MCF 10A (cell line): Measurements from ENCODE around the gene EFCAB9. TPM values are rescaled to one million over a fixed set of nuclear protein-coding genes. Genes with fewer than 3 reads are reported as not detected.

Experiments used
- BruUV-seq: library from RNA; stranded (reverse); fragments of 400-500 nt; replicated peaks from 2 replicates; lab custom pipeline; 2021; lab: Mats Ljungman, UMichigan
- CTCF ChIA-PET: fragments of 300-600 bp; sonication (Branson Sonifier 250); formaldehyde crosslinking; extraction: SDS; loops from one replicate; lab custom pipeline; 2021; ENCODE audit warnings: antibody characterized with exemption, inconsistent platforms; lab: Yijun Ruan, JAX
- POLR2A ChIA-PET: fragments of 300-600, 350-650 bp; sonication (Branson Sonifier 250); formaldehyde crosslinking; extraction: SDS; loops from one replicate; lab custom pipeline; 2020; ENCODE audit warnings: antibody characterized with exemption, inconsistent platforms; lab: Yijun Ruan, JAX
- DNase-seq: peaks from one replicate; pipeline ENCODE4 v3.0.0-alpha.2; 2018; ENCODE audit not compliant: unreplicated experiment
- H3K27ac Mint-ChIP-seq: one replicate; pipeline ENCODE4 v1.8.0; 2022; ENCODE audit warnings: mild to moderate bottlenecking, low read depth, mixed read lengths; ENCODE audit not compliant: unreplicated experiment
- H3K27me3 Mint-ChIP-seq: one replicate; pipeline ENCODE4 v1.8.0; 2022; ENCODE audit warnings: mixed read lengths; ENCODE audit not compliant: insufficient read depth, unreplicated experiment
- H3K36me3 Mint-ChIP-seq: one replicate; pipeline ENCODE4 v1.8.0; 2022; ENCODE audit warnings: mild to moderate bottlenecking, moderate library complexity, mixed read lengths; ENCODE audit not compliant: insufficient read depth, unreplicated experiment
- H3K4me1 Mint-ChIP-seq: one replicate; pipeline ENCODE4 v1.8.0; 2022; ENCODE audit warnings: mixed read lengths; ENCODE audit not compliant: insufficient read depth, unreplicated experiment
- H3K4me3 Mint-ChIP-seq: one replicate; pipeline ENCODE4 v1.8.0; 2022; ENCODE audit warnings: mild to moderate bottlenecking, moderate library complexity, mixed read lengths; ENCODE audit not compliant: unreplicated experiment
- H3K9me3 Mint-ChIP-seq: one replicate; pipeline ENCODE4 v1.8.0; 2022; ENCODE audit warnings: mixed read lengths; ENCODE audit not compliant: unreplicated experiment
- intact Hi-C: fragments of 100-400 bp; cut with micrococcal nuclease; formaldehyde crosslinking; loops from 2 replicates; pipeline ENCODE4 v1.14.1; 2022
- total RNA-seq: library from RNA; stranded (reverse); gene quantifications from 2 replicates; pipeline ENCODE4 v1.2.3, GENCODE V29; 2022
- TF ChIP-seq, protein P1 (sequence below): fragments of 200-600 bp; IDR thresholded peaks from one replicate; pipeline ENCODE4 v1.8.0; 2022; ENCODE audit warnings: antibody characterized with exemption, mild to moderate bottlenecking; ENCODE audit not compliant: unreplicated experiment

EFCAB9 gene
- total RNA-seq, 1 experiment from 2014 or later: not detected

DNA sequence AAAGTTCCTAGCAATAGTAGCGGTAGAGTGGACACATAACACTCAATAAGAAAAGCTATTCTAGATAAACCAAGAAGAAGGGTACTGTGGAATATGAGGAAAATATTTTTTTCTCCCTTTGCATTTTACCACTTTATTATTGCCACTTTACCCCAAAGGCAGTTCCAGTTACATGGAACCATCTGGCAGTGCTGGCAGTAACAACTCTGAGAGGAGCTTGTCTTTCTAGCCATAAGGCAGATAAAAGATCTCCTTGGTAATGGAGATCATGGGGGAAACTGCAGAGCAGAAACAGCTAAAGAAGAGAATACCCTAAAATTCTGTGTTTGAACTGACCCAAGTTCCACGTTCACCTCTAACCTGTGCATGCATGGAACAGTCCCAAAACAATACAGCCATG is 51.1 kb downstream of the EFCAB9 start:
- DNase-seq: no peak
- H3K36me3 Mint-ChIP-seq: peaks cover 14% of the 10 kb centered on the region
- no peaks in the 10 kb centered on the region for H3K27me3 Mint-ChIP-seq
- H3K4me3 Mint-ChIP-seq: no peak overlapping the region
- ChIA-PET CTCF (interaction anchor here (0.7 to 1.1 kb wide), 2 partner anchors 27 to 826 kb away, joined by 3 read pairs; no protein-coding TSS in a partner anchor), POLR2A (interaction anchor here (1.0 to 1.1 kb wide), 2 partner anchors 14 to 38 kb away, joined by 3 read pairs; no protein-coding TSS in a partner anchor)
- H3K9me3 Mint-ChIP-seq: no peaks in the 10 kb centered on the region
- TF ChIP-seq, protein P1, sequence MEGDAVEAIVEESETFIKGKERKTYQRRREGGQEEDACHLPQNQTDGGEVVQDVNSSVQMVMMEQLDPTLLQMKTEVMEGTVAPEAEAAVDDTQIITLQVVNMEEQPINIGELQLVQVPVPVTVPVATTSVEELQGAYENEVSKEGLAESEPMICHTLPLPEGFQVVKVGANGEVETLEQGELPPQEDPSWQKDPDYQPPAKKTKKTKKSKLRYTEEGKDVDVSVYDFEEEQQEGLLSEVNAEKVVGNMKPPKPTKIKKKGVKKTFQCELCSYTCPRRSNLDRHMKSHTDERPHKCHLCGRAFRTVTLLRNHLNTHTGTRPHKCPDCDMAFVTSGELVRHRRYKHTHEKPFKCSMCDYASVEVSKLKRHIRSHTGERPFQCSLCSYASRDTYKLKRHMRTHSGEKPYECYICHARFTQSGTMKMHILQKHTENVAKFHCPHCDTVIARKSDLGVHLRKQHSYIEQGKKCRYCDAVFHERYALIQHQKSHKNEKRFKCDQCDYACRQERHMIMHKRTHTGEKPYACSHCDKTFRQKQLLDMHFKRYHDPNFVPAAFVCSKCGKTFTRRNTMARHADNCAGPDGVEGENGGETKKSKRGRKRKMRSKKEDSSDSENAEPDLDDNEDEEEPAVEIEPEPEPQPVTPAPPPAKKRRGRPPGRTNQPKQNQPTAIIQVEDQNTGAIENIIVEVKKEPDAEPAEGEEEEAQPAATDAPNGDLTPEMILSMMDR: no peak
- BruUV-seq: no TSS peak
- intact Hi-C loops: no loop called here
- peaks cover 6% of the 10 kb centered on the region for H3K4me1 Mint-ChIP-seq
- H3K27ac Mint-ChIP-seq: no peak overlapping the region

DNA sequence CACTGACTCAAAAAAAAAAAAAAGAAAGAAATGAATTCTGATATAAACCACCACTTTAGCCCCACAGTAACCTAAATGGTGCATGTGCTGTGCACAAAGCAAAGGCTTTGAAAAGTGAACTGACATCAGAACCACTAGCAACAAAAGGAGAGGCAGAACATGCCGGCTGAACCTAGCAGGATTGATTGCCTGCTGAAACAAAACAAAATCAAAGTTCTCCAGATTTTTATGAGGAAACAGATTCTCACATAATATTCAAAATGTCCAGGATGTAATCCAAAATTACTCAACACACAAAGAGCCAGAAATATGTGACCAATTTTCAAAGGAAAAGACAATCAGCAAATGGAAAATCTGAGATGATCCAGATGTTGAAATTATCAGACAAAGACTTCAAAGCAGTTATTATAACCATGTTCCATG is 51.7 kb downstream of the EFCAB9 start:
- Mint-ChIP-seq H3K36me3 (peaks cover 17% of the 10 kb centered on the region), H3K4me3 (no peak overlapping the region), H3K9me3 (no peaks in the 10 kb centered on the region), H3K27me3 (no peaks in the 10 kb centered on the region), H3K27ac (no peak overlapping the region), H3K4me1 (peaks cover 6% of the 10 kb centered on the region)
- intact Hi-C loops: no loop called here
- CTCF ChIA-PET: interaction anchor here (0.7 kb wide), 1 partner anchor 28 kb away, joined by 3 read pairs; no protein-coding TSS in a partner anchor
- TF ChIP-seq, protein P1: no peak
- BruUV-seq: no TSS peak
- POLR2A ChIA-PET: interaction anchor here (1.0 kb wide), 1 partner anchor 37 kb away, joined by 3 read pairs; no protein-coding TSS in a partner anchor
- DNase-seq: no peak

DNA sequence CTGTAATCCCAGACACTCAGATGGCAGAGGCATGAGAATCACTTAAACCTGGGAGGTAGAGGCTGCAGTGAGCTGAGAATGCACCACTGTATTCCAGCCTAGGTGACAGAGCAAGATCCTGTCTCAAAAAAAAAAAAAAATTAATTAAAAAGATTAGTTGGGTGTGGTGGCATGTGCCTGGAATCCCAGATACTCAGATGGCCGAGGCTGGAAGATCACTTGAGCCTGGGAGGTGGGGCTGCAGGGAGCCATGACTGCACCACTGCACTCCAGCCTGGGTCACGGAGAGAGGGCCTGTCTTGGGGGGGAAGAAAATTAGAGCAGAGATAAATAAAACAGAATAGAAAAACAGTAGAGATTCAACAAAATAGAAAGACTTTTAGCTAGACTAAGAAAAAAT is 54.7 kb downstream of the EFCAB9 start:
- Mint-ChIP-seq H3K27ac (no peak overlapping the region), H3K36me3 (peaks cover 18% of the 10 kb centered on the region), H3K4me1 (peaks cover 6% of the 10 kb centered on the region), H3K9me3 (peaks cover 7% of the 10 kb centered on the region), H3K27me3 (no peaks in the 10 kb centered on the region), H3K4me3 (no peak overlapping the region)
- intact Hi-C loops: no loop called here
- BruUV-seq: no TSS peak
- POLR2A ChIA-PET: interaction anchor here (0.6 to 0.8 kb wide), 3 partner anchors 12 to 685 kb away, joined by 3 read pairs; no protein-coding TSS in a partner anchor
- no peak for DNase-seq
- TF ChIP-seq, protein P1: no peak
- CTCF ChIA-PET: interaction anchor here (0.6 kb wide), 1 partner anchor 823 kb away, joined by 3 read pairs; no protein-coding TSS in a partner anchor

DNA sequence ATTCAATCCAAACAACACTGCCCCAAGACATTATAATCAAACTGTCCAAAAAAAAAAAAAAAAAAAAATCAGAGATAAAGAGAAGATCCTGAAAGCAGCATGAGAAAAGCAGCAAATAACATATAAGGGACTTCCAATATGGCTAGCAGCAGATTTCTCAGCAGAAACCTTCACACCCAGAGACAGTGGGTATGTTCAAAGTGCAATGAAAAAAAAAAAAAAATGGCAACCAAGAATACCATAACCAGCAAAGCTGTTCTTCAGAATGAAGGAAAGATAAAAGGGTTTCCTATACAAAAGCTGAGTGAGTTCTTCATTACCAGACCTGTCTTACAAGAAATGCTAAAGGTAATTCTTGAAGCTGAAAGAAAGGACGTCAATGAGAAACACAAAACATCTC is 57.4 kb downstream of the EFCAB9 start:
- intact Hi-C loops: no loop called here
- no peaks in the 10 kb centered on the region for H3K4me1 Mint-ChIP-seq
- no peak for DNase-seq
- H3K27ac Mint-ChIP-seq: no peak overlapping the region
- H3K4me3 Mint-ChIP-seq: no peak overlapping the region
- peaks cover 32% of the 10 kb centered on the region for H3K36me3 Mint-ChIP-seq
- no peaks in the 10 kb centered on the region for H3K27me3 Mint-ChIP-seq
- POLR2A ChIA-PET: interaction anchor here (0.6 to 1.1 kb wide), 4 partner anchors 14 to 93 kb away, joined by 3 to 6 read pairs (median 4); no protein-coding TSS in a partner anchor
- TF ChIP-seq, protein P1: no peak
- no TSS peak for BruUV-seq
- CTCF ChIA-PET: interaction anchor here (0.6 to 0.9 kb wide), 2 partner anchors 169 to 437 kb away, joined by 3 to 5 read pairs; no protein-coding TSS in a partner anchor
- peaks cover 7% of the 10 kb centered on the region for H3K9me3 Mint-ChIP-seq
